Cardiac fibroblast (primary cell): ENCODE measurements around the gene LRRC37A.
"Not testable (repeated sequence)": the region's sequence is repeated elsewhere in the genome, so short reads cannot be mapped to it uniquely, and the experiment has no call there.

ENCODE experiments used
- DNase-seq, 2 donors: peaks; one replicate each; pipeline versions ENCODE4 v3.0.0 to v3.0.0-alpha.2; 2010; ENCODE audit warnings: low read depth in 2 of 2
- H3K4me3 ChIP-seq, 2 donors: replicated peaks in 1 of 2; 1 replicate in 1 of 2; 2 replicates in 1 of 2; pipeline ENCODE4 v1.5.1; 2011; ENCODE audit warnings: low read depth in 2 of 2, low read length in 2 of 2, mild to moderate bottlenecking in 2 of 2, moderate library complexity in 1 of 2
- TF ChIP-seq, protein P1 (sequence below): IDR thresholded peaks from one replicate; pipeline ENCODE4 v1.5.1; 2011; ENCODE audit warnings: low read depth, mild to moderate bottlenecking, low read length, inconsistent platforms

The LRRC37A gene

DNA sequence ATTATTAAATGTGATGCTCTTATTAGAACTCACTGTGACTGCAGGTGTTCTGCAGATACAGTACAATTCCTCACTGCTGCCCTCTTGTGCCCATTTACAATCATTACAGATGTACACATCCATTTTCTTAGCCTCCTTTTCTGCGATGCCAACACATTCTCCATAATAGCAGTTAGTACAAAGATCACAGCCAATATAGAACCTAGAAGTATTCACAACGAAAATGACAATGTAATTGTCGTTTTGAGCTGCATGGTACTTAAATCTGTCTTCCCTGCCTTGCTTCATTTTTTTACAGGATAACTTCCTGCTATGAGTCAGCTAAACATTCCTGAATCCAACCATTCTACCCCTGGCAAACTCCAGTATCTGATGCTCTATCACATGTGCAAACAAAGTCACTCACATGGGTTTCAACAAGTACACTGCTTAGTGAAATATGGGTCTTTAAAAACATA, 8.1 kb upstream of the LRRC37A start:
- TF ChIP-seq, protein P1, sequence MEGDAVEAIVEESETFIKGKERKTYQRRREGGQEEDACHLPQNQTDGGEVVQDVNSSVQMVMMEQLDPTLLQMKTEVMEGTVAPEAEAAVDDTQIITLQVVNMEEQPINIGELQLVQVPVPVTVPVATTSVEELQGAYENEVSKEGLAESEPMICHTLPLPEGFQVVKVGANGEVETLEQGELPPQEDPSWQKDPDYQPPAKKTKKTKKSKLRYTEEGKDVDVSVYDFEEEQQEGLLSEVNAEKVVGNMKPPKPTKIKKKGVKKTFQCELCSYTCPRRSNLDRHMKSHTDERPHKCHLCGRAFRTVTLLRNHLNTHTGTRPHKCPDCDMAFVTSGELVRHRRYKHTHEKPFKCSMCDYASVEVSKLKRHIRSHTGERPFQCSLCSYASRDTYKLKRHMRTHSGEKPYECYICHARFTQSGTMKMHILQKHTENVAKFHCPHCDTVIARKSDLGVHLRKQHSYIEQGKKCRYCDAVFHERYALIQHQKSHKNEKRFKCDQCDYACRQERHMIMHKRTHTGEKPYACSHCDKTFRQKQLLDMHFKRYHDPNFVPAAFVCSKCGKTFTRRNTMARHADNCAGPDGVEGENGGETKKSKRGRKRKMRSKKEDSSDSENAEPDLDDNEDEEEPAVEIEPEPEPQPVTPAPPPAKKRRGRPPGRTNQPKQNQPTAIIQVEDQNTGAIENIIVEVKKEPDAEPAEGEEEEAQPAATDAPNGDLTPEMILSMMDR, result peak; percentile 64
- peak; percentile 71 to 86 for DNase-seq
- not testable (repeated sequence) for H3K4me3 ChIP-seq

DNA sequence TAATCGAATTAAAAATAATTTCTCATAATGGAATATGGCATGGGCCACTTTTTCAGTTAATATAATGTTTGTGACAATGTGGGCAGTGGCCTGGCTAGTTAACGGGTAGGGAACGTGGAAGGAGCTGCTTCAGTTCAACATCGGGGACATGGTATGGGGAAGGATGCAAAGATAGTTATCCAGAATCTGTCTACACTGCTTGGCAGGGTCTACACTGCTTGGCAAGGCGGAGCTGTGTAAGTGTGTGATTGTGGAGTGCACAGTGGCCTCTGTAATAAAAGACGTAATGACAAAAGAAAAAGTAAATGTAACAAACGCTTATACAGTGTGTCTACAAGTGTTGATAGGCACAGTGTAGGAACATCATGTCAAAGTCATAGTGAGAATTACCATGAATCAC, 7.3 kb upstream of the LRRC37A start:
- H3K4me3 ChIP-seq, DNase-seq: not testable (repeated sequence)

DNA sequence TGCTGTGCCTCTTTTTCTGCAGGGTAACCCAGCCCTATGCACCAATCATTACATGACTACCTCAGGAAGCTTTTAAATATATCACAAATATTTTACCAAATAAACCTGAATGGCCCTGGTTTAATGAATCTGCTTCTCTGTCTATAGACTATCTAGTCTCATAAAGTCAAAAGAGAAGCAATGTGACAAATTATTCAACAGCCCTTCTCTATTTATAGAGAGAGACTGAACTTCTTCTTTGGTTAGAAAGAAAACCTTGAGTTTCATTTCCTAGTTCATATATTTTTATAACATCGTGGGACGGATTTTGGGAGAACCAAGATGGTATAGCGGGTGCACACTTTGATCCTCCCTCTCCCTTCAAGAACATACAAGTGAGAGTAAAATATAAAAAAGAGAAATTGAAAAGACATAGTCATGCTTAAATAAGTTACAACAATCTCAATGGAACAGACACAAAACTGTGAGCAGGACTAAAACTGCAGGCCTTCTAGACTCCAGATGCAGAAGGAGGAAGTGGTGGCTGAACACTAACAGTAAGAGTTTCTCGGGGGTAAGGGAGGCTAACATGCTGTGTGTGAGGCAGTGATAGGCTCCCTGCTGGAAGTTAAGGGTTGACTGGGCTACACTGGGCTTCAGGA, 3.9 kb upstream of the LRRC37A start:
- H3K4me3 ChIP-seq, DNase-seq: not testable (repeated sequence)

DNA sequence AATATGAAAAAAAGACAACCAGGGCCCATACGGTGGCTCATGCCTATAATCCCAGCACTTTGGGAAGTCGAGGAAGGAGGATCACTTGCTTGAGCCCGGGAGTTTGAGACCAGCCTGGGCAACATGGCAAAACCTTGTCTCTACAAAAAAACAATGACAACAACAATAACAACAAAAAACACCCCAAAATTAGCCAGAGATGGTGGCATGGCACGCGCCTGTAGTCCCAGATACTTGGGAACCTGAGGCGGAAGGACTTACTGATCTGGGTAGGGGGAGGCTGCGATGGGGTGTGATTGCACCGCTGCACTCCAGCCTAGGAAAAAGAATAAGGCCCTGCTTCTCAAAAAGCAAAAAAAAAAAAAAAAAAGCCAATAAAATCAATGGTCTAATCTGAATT, 3.3 kb upstream of the LRRC37A start:
- not testable (repeated sequence) for DNase-seq, H3K4me3 ChIP-seq

DNA sequence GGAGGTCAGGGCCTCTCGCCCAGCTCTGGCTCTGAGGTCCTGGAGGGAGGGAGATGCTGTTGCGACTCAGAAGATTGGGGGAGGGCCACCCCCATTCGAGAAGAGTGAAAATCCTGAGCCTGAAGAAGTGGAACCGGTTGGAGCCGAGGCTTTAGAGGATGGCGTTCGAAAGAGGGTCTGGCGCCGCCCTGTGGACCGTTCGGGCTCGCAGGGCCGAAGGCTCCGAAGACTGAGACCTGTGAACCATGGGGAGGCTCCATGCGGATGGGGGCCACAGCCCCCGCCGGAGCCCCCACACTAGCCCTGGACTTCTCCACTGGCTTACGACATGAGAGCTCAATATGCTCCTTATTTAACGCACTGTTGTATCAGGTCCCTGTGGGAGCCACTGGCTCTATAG, 46.3 kb downstream of the LRRC37A start:
- not testable (repeated sequence) for DNase-seq, H3K4me3 ChIP-seq

DNA sequence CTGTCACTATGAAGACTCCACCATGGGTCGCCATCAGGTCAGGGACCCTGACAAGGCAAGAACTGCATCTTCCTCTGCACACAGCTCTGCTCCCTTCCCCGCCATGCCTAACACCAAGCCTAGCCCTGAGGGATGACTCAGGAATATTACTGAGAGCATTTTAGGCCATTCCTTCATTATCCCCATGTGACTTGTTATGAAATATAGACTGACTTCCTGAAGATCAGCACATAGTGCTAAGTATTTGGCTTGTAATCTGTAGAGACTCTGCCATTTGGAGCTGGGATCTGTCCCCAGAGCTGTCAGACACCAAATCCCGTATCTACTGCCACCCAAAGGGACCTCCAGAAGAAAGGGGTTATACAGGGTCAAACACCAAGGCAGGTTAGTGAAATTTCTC, 47.2 kb downstream of the LRRC37A start:
- not testable (repeated sequence) for DNase-seq, H3K4me3 ChIP-seq

DNA sequence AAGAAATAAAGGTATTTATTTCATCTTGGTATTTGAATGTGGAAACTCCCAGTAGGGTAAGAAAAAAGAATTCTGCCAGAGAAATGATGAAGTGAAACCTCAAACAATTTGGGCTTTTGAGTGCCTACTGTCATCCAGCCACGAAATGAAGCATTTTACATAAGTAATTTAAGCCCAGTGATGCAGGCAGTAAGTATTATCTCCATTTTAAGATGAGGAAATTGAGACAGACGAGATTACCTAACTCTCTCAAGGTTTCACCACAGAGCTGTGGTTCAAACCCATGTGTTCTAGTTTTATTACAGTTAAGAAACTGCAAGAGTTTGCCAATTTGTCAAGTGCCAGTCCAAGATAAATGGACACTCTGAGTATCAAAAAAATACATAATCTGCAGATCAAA, 53.4 kb downstream of the LRRC37A start:
- not testable (repeated sequence) for H3K4me3 ChIP-seq, DNase-seq

DNA sequence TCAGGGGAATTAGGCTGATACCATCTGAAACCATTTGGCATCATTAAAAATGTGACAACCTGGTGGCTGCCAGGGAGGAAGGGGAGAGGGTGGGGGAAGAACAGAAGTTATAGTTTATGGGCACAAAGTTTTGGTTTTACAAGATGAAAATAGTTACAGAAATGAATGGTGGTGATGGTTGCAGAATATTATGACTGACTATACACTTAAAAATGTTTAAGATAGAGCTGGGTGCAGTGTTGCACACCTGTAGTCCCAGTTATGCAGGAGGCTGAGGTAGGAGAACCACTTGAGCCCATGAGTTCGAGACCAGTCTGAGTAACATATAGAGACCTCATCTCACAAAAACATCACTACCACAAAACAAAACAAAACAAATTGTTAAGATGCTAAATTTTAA, 54.1 kb downstream of the LRRC37A start:
- not testable (repeated sequence) for H3K4me3 ChIP-seq, DNase-seq

DNA sequence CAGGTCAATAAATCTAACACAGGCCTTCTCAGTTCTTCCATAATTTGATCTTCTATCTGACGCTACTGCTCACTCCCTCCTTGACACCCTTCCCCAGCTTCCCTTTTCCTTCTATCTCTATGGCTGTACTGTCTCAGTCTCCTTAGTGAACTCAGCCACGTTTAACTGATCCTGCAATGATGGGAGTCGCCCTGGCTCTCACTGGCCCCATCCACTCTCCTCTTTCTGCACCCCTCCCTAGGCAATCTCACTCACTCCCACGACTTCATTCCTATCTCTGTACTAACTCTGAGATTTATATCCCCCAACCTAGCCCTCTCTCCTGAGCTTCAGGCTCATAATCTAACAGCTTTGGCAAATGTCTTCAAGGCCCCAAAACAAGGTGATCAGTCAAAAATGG, 58.9 kb downstream of the LRRC37A start:
- not testable (repeated sequence) for H3K4me3 ChIP-seq, DNase-seq

DNA sequence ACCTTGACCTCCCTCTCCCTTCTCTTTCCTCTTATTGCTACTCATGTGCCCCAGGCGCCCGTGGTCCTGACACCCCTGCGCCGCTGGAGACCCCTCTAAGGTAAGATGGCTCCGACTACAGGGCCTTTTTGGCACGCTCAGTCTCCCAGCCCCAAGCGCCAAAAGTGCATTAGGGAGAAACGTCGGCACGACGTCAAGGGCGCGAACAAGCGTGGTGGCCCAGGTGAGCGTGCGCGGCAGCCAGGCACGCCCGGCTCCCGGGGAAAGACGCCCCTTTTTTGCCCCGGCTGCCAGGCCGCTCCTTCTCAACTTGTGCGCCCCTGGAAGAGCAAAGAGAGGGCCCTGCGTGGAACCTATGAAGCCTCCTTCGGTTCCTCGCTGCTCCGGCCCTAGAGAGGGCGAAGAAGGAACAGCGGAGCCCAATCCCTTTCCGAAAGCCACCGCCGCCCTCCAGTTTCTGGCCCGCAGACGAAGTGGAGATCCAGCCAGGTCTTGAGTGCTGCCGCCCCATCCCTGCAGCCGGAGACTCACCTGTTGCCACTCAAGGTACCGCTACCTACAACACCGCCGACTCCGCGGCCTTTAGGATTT, 66.3 kb downstream of the LRRC37A start:
- DNase-seq, H3K4me3 ChIP-seq: not testable (repeated sequence)

DNA sequence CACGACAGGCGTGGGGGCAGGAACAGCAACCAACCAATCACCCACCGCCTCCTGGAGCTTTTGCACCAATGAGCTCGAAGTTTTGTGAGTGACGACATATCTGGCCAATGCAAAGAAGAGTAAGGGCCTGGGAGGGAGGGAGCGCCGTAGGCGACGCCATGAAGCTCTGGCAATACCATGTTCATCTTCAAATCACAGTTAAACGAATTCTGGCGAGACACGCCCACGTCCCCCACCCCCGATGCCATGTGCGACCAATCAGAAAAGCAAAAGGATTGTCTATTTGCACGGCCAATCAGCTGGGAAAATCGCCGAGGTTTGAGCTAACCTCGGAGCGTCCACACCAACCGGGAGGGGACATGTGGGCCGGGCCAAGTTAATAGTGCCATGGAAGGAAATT, 66.8 kb downstream of the LRRC37A start, which contains the start of gene ARL17B:
TSS of gene ARL17B (minus strand) at position 12 of the 400 bp plus-strand sequence. CDS start 3,369 bp downstream, outside the sequence.
- DNase-seq, H3K4me3 ChIP-seq: not testable (repeated sequence)

DNA sequence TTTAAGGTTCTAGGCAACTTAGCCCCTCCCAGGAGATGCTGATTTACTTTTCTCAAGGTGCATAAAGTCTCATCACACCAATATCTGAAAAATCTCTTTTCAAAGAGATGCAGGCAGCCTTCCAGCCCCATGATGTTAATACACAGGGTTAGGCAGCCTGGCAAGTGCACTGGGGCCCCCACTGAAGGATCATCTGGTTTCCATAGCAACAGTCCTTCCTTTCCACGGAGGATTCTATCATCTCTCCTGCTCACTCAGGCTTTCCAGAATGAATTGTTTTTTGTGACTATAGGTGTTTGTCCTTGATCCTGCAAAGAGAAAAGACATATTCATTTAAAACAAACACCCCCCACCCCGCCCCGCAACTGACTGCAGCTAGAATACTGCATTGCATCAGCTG, 72.6 kb downstream of the LRRC37A start:
- not testable (repeated sequence) for H3K4me3 ChIP-seq, DNase-seq

DNA sequence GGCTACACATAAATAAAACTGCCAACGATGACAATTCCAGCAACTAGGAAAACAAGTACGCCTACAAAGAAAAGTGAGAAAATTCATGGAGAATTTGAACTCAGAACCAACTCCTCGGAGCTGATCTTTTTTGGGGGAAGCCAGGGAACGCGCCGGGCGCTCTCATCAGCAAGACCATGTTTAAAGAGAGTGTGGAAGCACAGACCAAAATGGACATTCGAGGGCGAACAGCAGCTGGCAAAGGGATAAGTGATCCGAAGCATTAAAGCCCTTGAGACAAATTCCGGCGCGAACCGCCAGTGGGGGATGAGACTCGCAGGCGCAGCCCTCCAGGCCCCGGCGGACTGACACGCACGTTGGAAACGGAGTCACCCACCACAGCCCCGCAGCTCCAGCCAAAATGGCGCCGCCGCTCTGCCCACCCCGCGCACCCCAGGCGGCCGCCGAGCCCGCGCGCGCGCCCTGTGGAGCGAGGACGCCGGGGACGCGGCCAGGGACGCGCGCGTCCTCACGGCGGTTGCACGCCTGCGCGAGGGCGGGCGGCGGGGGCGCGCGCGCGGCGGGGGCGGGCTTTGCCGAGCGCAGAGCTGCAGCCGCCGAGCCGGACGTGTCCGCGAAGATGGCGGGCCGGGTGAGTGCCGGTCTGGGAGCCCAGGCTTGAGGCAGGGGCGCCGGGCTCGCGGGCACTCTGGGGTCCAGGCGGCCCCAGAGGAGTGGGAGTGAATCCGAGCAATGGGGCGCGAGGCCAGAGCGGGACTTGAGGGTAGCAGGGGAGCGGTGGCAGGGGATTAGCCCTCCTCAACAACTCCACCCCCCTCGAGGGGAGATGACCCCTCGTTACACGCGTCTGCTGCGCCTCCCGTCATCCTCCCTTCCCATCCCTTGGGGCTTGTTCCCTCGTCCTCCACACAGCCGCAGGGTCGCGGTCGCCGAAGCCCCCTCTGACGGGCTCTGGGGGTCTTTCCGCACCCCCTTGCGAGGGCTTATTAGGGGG, 77.6 kb downstream of the LRRC37A start:
- not testable (repeated sequence) for H3K4me3 ChIP-seq, DNase-seq

DNA sequence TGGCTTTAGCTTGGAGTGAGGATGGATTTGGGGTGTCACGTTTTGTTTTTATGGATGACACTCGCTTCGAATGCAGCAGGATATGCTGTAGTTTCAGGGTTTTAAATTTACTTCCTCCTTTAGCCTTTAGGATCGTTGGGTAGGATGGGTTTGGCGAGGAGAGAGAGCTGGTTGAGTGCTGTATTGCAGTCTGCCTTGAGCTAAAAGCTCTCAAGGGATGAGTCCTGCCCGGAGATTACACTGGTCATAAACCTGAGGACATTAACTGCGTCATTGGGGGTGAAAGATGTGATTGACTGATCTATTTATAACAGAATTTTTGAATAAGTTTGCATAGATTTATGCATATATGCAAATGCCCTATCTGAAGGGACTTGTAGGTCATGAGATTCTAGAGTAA, 78.5 kb downstream of the LRRC37A start:
- DNase-seq, H3K4me3 ChIP-seq: not testable (repeated sequence)

DNA sequence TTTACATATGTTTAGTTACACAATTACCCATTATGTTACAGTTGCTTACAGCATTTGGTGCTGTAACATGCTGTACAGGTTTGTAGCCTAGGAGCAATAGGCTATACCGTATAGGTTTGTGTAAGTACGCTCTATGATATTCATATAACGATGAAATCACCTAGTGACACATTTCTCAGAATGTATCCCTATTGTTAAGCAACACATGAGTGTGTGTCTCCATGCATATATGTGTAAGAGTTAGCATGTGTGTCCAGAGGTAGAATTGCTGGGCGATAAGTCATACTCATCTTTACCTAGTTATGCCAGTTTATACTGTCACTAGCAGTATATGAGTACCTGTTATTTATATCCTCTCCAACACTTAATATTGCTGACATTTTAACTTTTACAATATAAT, 88.2 kb downstream of the LRRC37A start:
- DNase-seq, H3K4me3 ChIP-seq: not testable (repeated sequence)

DNA sequence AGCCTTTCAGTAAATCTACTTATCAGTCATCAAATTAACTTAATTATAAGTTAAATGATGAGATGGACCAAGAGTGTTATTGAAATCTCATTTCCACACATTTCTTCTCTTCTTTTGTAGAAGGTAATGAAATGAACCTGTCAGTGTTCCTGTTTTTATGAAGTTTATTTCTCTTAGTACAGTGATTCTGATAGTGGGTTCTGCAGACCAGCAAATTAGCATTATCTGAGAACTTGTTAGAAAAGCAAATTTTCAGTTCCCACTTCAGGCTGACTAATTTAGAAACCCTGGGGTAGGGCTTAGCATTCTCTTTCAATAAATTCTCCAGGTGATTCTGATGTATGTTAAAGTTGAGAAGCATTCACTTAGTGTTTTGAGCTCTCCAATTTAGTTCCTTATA, 90.6 kb downstream of the LRRC37A start:
- not testable (repeated sequence) for DNase-seq, H3K4me3 ChIP-seq
